Measurements from ENCODE around the gene RALGPS1. TPM values are rescaled to one million over a fixed set of nuclear protein-coding genes. Genes with fewer than 3 reads are reported as not detected.

Gene RALGPS1
- total RNA-seq, 1 experiment from 2014 or later: 18.6 TPM

- Histone ChIP-seq H3K4me1 (ENCODE audit: insufficient read depth, low read length) (no peaks in the 10 kb centered on the region), H3K27ac (ENCODE audit: insufficient read length, low read depth, low read length) (no peak overlapping the region), H2BK120ac (ENCODE audit: low read depth, low read length, poor library complexity, severe bottlenecking) (no peak overlapping the region), H2BK20ac (ENCODE audit: low read depth, low read length, poor library complexity, severe bottlenecking) (no peak overlapping the region), H3K4me2 (ENCODE audit: insufficient read depth, insufficient read length, low read length) (no peak overlapping the region), H3K79me1 (ENCODE audit: insufficient read depth, low read depth, low read length, poor library complexity, severe bottlenecking) (no peaks in the 10 kb centered on the region), H3K27me3 (ENCODE audit: insufficient read depth, low read length) (no peaks in the 10 kb centered on the region), H2BK12ac (ENCODE audit: insufficient read length, low read depth, low read length) (no peak overlapping the region), H3T11ph (ENCODE audit: low read length) (no peak overlapping the region), H3K23ac (ENCODE audit: insufficient read length, low read depth, low read length) (no peak overlapping the region), H2AK5ac (ENCODE audit: insufficient read length, low read length) (no peak overlapping the region), H4K91ac (ENCODE audit: insufficient read length, low read depth, low read length) (no peak overlapping the region), H4K8ac (replicated peaks; ENCODE audit: insufficient read length, low read depth, low read length) (no peak overlapping the region), H3K9ac (ENCODE audit: extremely low read depth, insufficient read length, low read length) (no peak overlapping the region), H4K20me1 (ENCODE audit: control insufficient read depth, insufficient read depth, insufficient read length) (no peaks in the 10 kb centered on the region), H4K5ac (ENCODE audit: insufficient read length, low read depth, low read length) (no peak overlapping the region), H2BK5ac (ENCODE audit: insufficient read length, low read length) (no peak overlapping the region), H3K14ac (ENCODE audit: insufficient read depth, low read length) (no peak overlapping the region), H2BK15ac (ENCODE audit: low read depth, low read length) (no peak overlapping the region), H3K18ac (ENCODE audit: insufficient read length, low read depth, low read length) (no peak overlapping the region), H3K4ac (ENCODE audit: low read depth, low read length) (no peak overlapping the region), H3K79me2 (ENCODE audit: insufficient read depth, low read length) (no peaks in the 10 kb centered on the region), H2AFZ (ENCODE audit: low read length) (no peak overlapping the region), H3K56ac (ENCODE audit: insufficient read length, low read depth, low read length) (no peak overlapping the region), H3K23me2 (ENCODE audit: insufficient read length, low read depth, low read length, poor library complexity, severe bottlenecking) (no peaks in the 10 kb centered on the region), H3K9me3 (ENCODE audit: control insufficient read depth, low read depth, low read length) (no peaks in the 10 kb centered on the region)
- no peak for TF ChIP-seq CTCF (conservative IDR thresholded peaks at IDR 0.05)
- Mint-ChIP-seq H3K4me3 (no peak overlapping the region), H3K9me3 (no peaks in the 10 kb centered on the region), H3K4me1 (peaks cover 0 to 4% of the 10 kb centered on the region in 2 experiments; a peak in 2 of 4 replicates), H3K36me3 (ENCODE audit: insufficient read depth in 1 of 3, low read depth in 3 of 3) (no peaks in the 10 kb centered on the region; a peak in 3 of 7 replicates), H3K27ac (no peak overlapping the region; a peak in 1 of 7 replicates), H3K27me3 (ENCODE audit: low read depth) (no peaks in the 10 kb centered on the region)
- WGBS (ENCODE audit: extremely low coverage, insufficient read length, low lambda C conversion rate): no CpG with 5 or more reads among the region's 13 CpGs
- DNase-seq: no peak
Measured at GRCh38 chr9:127091526-127091925, 176.9 kb downstream of the RALGPS1 start.

Data from H9 (cell line).